Hematopoietic multipotent progenitor cell treated with erythropoietin and hydrocortisone succinate and interleukin-3 and kit ligand, for 6 days (in vitro differentiated cells): Measurements from ENCODE around the gene KISS1R.

Source experiments
- DNase-seq: peaks from one replicate; pipeline ENCODE4 v3.0.0-alpha.2; 2015

KISS1R gene

DNA sequence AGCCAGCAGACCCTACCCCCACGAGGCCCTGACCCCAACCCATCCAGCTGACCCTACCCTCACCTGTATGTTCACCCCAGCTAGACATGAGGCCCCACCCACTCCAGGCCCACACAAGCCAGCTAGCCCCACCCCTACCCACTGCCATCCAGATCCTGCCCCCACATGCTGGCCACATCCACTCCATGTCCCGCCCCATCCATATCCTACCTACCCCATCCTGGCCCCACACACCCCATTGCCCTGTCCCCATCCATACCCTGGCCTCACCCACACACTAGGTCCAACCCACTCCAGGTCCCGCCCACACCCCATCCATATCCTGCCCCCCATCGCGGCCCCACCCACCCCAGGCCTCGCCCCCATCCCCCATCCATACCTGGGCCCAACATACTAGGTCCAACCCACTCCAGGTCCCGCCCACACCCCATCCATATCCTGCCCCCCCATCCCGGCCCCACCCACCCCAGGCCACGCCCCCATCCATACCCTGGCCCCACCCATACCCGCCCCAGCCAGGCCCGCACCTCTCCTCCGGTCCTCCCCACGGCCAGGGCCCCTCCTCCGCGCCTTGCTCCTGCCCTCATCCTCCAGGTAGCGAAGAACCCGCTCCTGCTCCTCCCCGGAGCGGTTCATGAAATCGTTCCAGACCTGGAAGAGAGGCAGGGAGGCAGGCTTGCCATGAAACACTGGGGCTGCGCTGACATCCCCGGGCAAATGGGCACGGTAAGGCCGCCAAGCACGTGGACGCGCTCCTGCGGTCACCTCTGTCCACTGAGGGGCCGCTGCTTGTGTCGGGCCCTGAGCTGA, 16.6 kb upstream of the KISS1R start:
- peak; percentile 78 for DNase-seq

DNA sequence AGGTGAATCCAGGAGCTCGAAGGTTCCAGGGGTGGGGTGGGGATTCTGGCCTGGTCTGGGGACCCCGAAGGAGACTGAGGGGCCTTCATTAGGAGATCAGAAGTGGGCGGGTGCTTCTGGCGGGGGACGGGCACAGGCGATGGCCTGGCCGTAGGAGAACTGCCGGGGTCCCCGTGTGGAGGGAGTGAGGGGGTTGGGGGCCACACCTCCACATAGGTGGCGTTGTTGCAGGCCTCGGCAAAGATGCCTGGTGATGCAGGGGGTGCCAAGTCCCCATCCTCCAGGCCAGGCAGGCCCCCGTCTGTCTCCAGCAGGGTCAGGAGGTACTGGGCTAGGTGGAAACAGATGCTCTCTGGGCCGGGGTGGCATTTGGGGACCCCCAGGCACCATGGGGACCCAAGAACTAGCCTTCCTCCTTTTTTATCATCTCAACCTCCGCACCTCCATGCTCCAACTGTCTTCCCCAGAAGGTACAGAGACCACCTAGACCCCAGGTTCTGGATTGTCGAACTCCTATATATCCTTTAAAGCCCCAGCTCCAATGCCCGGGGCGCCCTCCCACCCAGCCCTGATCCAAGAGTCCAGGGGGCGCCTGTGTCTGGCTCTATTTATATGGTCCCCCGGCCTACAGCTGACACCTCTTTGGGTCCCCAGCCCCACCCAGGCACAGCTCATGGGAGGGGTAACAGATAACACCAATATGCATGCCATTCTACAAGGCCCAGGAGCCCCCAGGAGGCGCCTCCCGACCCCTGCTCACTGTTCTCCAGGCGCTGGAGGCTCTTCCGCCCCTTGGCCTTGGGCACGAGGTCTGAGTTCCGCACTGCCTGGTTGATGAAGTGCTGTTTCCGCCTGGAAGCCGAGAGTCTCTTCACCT, 15.7 kb upstream of the KISS1R start:
- no peak for DNase-seq

DNA sequence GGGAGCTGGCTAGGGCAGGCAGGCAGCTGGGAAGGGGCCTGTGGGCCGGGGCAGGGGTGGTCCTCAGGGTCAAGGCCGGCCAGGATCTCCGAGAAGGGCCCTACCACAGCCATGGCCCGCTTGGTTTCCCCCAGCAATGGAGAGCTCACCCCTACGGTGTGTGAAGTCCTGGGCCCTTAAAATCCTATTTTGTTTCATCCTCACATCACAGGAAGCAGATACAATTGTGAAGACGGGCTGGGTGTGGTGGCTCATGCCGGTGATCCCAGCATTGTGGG, 15.1 kb upstream of the KISS1R start:
- no peak for DNase-seq

- no peak for DNase-seq
Measured at GRCh38 chr19:902446-903226, 14.5 kb upstream of the KISS1R start.

- no peak for DNase-seq
Measured at GRCh38 chr19:903266-903797, 13.8 kb upstream of the KISS1R start.

GRCh38 chr19:904545-904944, 12.6 kb upstream of the KISS1R start:
- DNase-seq, result no peak

DNA sequence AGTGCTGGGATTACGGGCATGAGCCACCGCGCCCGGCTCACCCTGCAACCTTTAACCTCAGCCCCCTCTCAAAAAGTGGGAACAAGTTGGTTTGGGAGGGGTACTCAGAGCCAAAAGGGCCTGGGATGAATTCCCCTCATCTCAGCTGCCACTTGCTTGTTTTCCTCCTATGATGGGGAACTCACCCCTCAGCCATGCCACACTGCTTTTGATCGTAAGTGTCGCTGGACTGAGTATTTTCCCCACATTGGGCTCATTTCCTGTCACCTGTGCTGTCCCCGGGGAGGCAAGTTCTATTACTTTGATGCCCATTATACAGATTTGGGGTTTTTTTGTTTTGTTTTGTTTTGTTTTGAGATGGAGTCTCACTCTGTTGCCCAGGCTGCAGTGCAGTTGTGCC, 10.7 kb upstream of the KISS1R start:
- DNase-seq, result no peak

DNA sequence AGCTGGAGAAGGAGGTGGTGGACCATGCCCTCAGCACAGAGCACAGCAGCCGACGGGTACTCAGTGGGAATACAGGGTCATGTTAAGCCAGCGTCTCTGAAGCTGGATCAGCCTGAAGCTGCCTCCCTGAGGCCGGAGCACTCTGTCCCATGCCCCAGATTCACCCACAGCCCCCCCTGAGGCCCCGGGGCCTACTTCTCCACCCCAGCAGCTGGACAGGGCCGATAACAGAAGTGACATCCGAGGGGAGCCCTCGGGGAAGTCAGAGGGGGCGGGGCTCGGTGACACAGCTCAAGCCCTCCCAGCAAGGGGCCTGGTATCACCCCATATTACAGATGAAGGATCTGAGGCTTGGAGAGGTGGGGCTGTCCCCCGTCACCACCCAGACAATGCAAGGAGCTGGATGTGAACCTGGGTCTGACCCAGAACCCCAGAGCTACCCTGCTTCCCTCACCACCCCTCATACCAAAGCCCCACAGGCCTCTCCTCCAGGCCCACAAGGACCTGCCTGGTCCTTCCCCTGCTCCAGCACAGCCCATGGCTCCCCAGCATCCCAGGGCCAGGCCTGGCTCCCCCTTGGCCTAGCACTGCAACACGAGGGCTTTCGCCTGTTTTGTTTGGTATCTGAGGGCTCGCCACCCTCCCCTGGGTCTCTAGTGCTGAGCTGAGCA, 9.8 kb upstream of the KISS1R start:
- peak; percentile 99 for DNase-seq

- DNase-seq, result no peak
Measured at GRCh38 chr19:911197-912033, 5.7 kb upstream of the KISS1R start.

- DNase-seq, result no peak
Measured at GRCh38 chr19:912181-913079, 4.7 kb upstream of the KISS1R start.

GRCh38 chr19:913080-913748, 3.9 kb upstream of the KISS1R start, which contains the start of gene R3HDM4:
R3HDM4 (minus strand) TSS chr19:913219; CDS start chr19:913157, 62 bp downstream.
- DNase-seq, result peak; percentile 78

DNA sequence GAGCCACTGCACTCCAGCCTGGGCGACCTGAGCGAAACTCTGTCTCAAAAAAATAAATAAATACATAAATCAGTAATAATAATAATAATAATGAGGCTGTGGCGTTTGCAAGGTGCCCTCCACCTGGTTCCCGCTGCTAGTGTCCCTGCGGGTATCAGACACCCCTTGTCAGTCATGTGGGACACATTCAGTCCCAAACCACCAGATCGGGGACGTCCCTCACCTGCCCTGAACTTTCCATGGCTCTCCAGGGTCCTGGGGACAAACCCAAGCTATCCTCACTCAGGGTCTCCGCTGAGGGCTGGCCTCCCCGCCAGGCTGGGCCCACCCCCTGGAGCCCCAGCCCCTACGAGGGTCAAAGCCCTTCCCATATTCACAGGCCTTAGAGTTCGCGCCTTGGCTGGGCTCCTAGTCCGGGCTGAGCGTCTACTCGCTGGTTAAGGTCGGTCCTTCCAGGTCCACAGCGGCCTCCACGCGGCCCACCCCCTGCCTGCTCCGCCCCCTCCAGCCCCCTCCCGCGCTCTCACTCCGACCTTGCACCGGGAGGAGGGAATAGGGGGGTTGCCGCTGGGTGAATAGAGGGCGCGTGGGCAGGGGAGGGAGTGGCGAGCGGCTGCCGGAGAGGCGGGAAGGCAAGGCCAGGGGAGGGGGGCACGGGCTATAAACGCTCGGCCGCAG, 349 bp upstream of the KISS1R start:
- peak; percentile 50 for DNase-seq

GRCh38 chr19:918152-918437, 962 bp downstream of the KISS1R start:
- no peak for DNase-seq

- DNase-seq, result no peak
Measured at GRCh38 chr19:918481-919198, 1.5 kb downstream of the KISS1R start.

DNA sequence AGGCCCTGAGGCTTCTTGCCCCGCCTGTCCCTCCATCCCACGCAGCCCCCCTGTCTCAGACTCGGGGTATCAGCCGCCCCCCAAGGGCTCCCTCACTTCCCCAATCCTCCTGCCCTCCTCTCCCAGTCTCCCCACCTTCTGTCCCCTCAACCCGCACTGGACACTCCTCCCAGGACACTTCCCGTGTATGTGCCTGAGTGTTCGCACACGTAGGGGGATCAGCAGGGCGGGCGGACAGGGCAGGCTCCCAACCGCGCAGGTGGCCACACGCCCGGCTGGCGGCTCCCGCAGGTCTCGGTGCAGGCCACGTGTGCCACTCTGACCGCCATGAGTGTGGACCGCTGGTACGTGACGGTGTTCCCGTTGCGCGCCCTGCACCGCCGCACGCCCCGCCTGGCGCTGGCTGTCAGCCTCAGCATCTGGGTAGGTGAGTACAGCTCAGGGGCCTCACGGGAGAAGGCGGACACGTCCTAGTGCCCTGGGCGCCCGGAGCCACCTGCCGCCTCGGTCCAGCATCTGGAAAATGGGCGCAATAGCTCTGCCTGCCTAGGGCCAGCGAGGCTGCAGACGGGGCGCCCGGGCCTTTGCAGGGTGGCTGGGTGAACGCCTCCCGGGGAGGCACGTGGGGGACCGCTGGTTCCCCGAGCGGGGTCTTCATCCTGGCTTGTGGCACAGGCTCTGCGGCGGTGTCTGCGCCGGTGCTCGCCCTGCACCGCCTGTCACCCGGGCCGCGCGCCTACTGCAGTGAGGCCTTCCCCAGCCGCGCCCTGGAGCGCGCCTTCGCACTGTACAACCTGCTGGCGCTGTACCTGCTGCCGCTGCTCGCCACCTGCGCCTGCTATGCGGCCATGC, 2.3 kb downstream of the KISS1R start:
- peak; percentile 58 for DNase-seq

GRCh38 chr19:920051-920864, 3.1 kb downstream of the KISS1R start:
- peak; percentile 65 for DNase-seq

DNA sequence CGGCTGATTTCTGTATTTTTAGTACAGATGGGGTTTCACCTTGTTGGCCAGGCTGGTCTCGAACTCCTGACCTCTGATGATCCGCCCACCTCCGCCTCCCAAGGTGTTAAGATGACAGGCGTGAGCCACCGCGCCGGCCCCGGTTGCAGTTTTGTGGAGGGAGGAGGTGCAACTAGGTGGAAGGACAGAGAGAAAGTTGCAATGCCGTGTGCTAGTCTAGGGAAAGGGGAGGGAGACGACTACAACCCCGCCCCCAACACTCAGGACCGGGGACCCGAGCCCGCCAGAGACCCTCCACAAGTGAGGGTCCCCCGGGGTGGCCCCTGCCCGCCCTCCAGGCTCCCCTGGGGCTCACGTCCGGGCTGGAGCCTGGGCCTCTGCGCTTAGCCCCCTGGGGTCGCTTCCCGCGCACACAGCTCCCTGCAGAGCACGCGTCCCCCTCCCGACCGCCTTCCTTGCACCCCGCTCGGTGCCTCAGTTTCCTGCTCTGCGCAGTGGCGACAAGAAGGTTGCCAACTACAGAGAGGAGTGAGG, 7.5 kb downstream of the KISS1R start:
- peak; percentile 52 for DNase-seq
